HAP-1 (cell line): Measurements from ENCODE around the gene ARFGAP1.

Source experiments
- DNase-seq, 2 experiments: peaks; one replicate each; pipeline ENCODE4 v3.0.0-alpha.2; 2016 to 2020; ENCODE audit warnings: low spot score in 2 of 2
- H3K27me3 ChIP-seq: fragments of 250-450 bp; sonication (Bioruptor Pico); 2 replicates; pipeline ENCODE4 v1.5.1; 2020; ENCODE audit warnings: low read depth, mild to moderate bottlenecking, moderate library complexity
- H3K36me3 ChIP-seq: fragments of 250-450 bp; sonication (Bioruptor Pico); replicated peaks from 2 replicates; pipeline ENCODE4 v1.5.1; 2020; ENCODE audit warnings: mild to moderate bottlenecking
- H3K4me1 ChIP-seq: fragments of 250-450 bp; sonication (Bioruptor Pico); 2 replicates; pipeline ENCODE4 v1.5.1; 2020; ENCODE audit warnings: mild to moderate bottlenecking
- H3K4me3 ChIP-seq: fragments of 250-450 bp; sonication (Bioruptor Pico); 2 replicates; pipeline ENCODE4 v1.5.1; 2020; ENCODE audit warnings: mild to moderate bottlenecking, moderate library complexity
- H3K9me3 ChIP-seq: fragments of 250-450 bp; sonication (Bioruptor Pico); 2 replicates; pipeline ENCODE4 v1.5.1; 2020; ENCODE audit warnings: mild to moderate bottlenecking, moderate library complexity
- in situ Hi-C: fragments of 300-500 bp; cut with MboI; formaldehyde crosslinking; loops from 3 replicates; pipeline ENCODE4 v1.14.3; 2020; ENCODE audit warnings: low sequenced_read_pairs, inconsistent platforms, mixed read lengths

The ARFGAP1 gene

DNA sequence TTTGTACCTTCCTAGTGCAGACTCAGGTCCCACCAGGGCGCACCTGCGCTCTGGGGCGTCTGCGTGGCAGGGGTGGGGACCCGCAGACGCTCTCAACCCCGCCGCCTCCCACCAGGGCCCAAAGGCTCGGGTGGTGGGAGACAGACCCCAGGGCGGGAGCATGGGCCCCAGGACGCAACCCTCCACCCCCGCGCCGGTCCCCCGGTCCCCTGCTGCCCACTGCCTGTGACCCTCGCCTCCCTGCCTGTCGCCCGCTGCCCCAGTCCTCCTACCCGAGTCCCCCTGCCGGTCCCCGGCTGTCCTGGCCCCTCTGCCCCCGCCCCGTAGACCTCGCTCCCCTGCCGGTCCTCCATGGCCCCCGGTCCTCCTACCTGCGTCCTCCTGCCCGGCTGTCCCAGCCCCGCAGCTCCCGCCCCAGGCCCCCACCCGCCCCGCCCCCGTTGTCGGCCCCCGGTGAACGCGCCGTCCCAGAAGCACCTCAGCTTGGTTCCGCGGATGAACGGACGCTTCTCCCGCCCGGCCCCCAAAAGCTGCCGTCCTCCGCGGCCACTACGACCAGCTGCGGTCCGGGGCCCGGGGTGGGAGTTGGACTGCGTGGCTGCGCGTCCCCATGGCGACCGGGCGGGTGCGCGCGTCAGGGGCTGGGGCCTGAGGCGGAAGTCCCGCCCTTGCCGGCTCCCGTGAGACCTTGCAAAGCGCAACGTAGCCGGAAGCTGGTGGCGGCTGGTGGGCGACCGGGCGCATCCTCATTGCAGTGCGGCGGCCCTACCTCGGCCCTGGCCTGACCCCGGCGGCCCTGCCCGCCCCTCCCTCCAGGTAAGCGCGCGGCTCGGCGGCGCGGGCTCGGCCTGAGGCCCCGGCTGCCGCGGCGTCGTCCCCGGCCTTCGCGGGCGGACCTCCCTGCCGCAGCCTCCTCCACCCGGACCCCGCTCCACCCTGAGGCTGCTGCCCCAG is at the start of gene ARFGAP1:
TSS of gene ARFGAP1 (plus strand) at position 709 of the 954 bp plus-strand sequence. CDS start 2,768 bp downstream, outside the sequence.
- H3K27me3 ChIP-seq: no peaks in the 10 kb centered on the region
- H3K36me3 ChIP-seq: peaks cover 15% of the 10 kb centered on the region
- in situ Hi-C loops: no loop called here
- H3K4me3 ChIP-seq: peak within 1 kb of the TSS; percentile 69
- H3K4me1 ChIP-seq: peaks cover 4% of the 10 kb centered on the region; the same call in 1 of the 2 replicates
- DNase-seq: peak; percentile 73 to 94
- no peaks in the 10 kb centered on the region for H3K9me3 ChIP-seq

DNA sequence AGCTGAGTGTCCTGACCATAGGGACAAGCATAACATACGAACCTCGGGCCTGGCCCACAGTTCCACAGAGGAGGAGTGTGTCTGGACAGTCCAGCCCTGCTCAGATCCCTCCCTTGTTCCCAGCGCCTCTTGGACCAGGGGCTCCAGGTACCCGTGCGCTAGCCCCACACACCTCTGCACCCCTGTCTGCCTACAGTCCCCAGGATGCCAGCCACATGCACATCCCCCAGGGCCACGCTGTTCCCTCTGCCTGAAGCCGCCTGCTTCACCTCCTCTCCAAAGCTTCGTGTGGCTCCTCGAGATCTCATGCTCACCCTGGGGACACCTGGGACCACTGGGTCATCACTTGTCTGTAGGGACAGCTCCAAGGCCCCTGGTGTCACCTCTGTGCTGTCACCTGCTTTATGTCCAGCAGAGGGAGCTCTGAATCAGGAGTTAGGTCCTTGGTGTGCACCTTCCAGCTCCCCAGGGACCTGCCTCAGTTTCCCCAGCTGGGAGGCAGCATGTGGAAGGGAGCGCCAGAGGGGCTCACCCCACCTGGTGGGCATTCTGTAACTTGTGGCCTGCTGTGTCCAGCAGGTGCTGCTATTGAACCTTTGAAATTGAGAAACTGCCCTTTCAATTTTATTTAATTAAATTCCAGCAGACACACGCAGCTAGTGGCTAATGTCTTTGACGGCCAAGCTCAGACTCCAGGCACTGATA is 49.3 kb upstream of the ARFGAP1 start:
- DNase-seq: peak in 1 of 2 experiments; percentile 65
- H3K36me3 ChIP-seq: no peaks in the 10 kb centered on the region

DNA sequence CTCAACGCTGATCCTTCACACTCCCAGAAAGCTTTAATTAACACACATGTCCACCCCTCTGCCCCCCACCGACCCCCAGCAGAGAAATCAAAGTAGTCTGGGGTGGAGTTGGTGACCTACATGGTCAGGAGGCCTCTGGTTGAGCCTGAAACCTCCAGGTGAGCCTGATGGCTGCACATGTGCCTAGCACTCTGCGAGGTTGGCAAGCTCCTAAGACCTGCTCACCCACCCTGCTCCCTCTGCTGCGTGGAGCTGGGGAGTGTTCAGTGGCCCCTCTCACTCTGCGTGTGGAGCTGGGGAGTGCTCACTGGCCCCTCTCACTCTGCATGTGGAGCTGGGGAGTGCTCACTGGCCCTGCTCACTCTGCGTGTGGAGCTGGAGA is 48.8 kb upstream of the ARFGAP1 start:
- Histone ChIP-seq H3K4me3 (no peak overlapping the region), H3K36me3 (no peaks in the 10 kb centered on the region), H3K4me1 (no peaks in the 10 kb centered on the region), H3K27me3 (peaks cover 23% of the 10 kb centered on the region; the same call in 1 of the 2 replicates), H3K9me3 (no peaks in the 10 kb centered on the region)
- in situ Hi-C loops: no loop called here
- DNase-seq: no peak

More for the DNA sequence above, 49.3 kb upstream of the ARFGAP1 start:
- Histone ChIP-seq H3K27me3 (peaks cover 23% of the 10 kb centered on the region; the same call in 1 of the 2 replicates), H3K4me3 (no peak overlapping the region), H3K4me1 (no peaks in the 10 kb centered on the region), H3K9me3 (no peaks in the 10 kb centered on the region)
- in situ Hi-C loops: no loop called here

DNA sequence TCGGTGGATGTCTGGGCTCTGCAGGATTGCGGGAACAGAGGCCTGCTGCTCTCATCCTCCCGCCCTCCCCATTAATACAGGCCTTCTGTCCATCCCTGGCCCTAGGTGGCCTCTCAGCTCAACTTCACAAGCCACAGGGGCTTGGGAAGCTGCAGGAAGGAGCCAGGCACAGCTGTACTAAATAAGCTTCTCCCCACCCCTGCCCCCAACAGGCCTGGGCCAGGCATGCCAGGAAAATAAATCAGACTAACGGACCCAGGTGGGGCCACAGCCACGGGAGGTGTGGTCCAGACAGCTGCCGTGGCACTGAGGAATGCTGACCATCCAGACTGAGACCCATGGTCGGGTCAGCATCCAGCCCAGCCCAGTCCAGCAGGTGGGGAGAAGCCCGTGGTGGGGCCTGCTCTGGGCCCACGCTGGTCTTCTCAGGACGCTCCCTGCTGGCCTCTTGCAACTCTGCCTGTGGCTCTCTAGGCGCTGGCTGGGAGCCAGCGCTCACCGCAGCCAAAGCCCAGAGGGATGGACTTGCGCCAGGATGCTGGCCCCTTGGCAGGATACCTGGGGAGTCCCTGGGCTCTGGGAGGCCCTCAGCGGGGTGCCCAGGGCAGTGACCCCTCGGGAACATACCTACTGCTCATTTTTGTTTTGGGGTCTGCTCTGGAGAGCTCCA is 48.1 kb upstream of the ARFGAP1 start:
- no peaks in the 10 kb centered on the region for H3K4me1 ChIP-seq
- in situ Hi-C loops: no loop called here
- peak in 1 of 2 experiments; percentile 39 for DNase-seq
- H3K27me3 ChIP-seq: peaks cover 23% of the 10 kb centered on the region; the same call in 1 of the 2 replicates
- no peaks in the 10 kb centered on the region for H3K36me3 ChIP-seq
- H3K4me3 ChIP-seq: no peak overlapping the region
- no peaks in the 10 kb centered on the region for H3K9me3 ChIP-seq

DNA sequence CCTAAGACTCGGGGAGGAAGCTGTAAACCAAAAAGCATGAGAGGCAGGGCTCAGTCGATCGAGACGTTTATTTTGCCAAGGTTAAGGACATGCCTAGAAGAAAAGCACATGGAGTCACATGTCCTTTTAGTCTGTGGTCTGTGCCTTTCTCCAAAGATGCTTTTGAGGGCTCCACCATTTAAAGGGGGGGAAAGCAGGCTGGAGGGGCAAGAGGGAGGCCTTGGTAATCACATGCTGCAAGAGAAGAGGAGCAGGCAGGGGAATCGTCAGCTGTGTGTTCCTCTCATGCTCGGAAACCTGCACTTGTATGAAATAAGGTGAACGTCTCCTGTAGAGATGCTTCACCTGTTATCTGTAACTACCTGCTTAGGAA is 47.5 kb upstream of the ARFGAP1 start:
- DNase-seq: no peak
- in situ Hi-C loops: no loop called here
- Histone ChIP-seq H3K4me1 (no peaks in the 10 kb centered on the region), H3K9me3 (no peaks in the 10 kb centered on the region), H3K36me3 (no peaks in the 10 kb centered on the region), H3K4me3 (no peak overlapping the region), H3K27me3 (peaks cover 23% of the 10 kb centered on the region)

DNA sequence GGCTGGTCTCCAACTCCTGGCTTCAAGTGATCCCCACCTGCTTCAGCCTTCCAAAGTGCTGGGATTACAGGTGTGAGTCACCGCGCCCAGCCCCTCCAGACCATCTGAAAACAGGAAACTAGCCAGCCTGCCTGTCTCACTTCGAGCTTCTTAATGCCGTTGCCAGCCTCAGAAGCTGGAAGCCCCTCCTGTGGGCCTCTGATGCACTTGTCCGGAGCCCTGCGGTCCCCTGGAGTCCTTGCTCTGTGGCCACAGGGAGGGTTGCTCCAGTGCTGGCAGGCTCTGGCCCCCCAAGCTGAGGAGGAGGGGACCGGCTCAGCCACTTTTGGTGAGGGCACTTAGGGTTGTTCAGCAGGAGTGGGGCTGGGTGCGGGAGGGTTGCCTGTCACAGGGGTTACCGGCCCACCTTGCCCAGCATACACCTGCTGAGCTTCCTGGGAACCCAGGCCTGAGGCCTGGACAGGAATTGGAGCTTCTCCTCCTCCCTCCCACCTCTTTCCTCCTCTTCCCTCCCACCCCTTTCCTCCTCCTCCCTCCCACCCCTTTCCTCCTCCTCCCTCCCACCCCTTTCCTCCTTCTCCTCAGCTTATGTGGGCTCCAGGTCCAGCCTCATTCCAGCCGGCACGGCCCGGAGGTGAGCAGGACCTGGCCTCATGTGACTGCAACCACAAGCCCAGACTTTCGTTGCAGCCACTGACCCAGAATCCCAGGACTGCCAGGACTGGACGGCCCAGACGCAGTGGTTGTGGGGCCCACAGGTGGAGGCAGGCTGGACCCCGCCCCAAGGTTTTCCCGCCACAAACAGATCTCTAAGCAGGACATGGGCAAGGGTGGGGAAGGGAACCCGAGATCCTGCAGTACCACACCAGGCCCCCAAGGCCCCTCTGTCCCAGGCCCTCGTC is 46.3 kb upstream of the ARFGAP1 start:
- no peak for DNase-seq
- no peaks in the 10 kb centered on the region for H3K36me3 ChIP-seq
- no peak overlapping the region for H3K4me3 ChIP-seq
- H3K4me1 ChIP-seq: no peaks in the 10 kb centered on the region
- H3K9me3 ChIP-seq: no peaks in the 10 kb centered on the region
- in situ Hi-C loops: no loop called here
- H3K27me3 ChIP-seq: peaks cover 21% of the 10 kb centered on the region

DNA sequence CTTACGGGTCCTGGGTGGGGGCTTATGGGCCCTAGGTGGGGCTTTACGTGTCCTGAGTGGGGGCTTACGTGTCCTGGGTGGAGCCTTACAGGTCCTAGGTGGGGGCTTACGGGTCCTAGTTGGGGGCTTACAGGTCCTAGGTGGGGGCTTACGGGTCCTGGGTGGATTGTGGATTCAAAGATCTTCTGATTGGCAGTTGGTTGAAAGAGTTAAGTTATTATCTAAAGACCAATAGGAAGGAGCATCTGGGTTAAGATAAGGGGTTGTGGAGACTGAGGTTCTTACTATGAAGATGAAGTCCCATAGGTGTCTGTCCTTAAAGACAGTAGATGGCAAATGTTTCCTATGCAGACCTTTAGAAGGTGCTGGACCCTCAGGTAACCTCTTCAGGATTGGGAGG is 45.4 kb upstream of the ARFGAP1 start:
- Histone ChIP-seq H3K4me1 (no peaks in the 10 kb centered on the region), H3K9me3 (no peaks in the 10 kb centered on the region), H3K4me3 (no peak overlapping the region), H3K36me3 (no peaks in the 10 kb centered on the region), H3K27me3 (peaks cover 23% of the 10 kb centered on the region)
- in situ Hi-C loops: no loop called here
- DNase-seq: no peak

DNA sequence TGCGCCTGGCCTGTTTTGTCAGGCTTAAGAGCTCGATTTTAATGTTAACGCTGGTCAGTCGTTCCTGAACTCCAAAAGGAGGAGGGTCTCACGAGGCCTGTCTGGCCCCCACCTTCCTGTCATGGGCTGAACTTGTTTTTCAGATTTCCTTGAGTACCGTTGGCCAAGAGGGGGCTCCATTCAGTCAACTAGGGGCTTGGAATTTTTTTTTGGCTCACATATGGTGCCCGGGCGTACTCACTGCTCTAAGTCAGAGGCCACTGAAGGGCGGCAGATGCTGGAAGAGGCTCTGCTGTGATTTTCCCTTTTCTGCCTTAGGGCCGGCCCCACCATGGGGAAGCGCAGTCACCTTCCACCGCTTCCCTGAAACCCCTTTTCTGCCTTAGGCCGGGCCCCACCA is 43.8 kb upstream of the ARFGAP1 start:
- Histone ChIP-seq H3K36me3 (no peaks in the 10 kb centered on the region), H3K4me3 (no peak overlapping the region), H3K9me3 (no peaks in the 10 kb centered on the region), H3K4me1 (no peaks in the 10 kb centered on the region), H3K27me3 (peaks cover 25% of the 10 kb centered on the region)
- in situ Hi-C loops: no loop called here
- no peak for DNase-seq

DNA sequence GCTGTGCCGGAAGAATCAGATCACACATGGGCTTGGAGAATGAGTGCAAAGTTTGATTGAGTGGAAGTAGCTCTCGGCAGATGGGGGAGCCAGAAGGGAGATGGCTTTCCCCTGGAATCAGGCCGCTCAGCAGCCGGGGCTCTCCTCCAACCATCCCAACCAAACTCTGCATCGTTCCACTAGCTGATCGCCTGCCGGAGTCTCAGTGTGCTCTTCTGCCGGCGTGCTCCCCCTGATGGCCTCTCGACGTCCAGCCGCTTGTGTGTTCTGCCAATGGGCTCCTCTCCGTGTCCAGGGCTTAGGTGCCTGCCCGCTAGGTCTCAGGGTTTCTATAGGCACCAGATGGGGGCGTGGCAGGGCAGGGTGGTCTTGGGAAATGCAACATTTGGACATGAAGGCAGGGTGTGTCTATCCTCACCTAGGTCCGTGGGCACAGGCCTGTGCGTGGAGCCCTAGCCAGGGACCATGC is 41.8 kb upstream of the ARFGAP1 start:
- in situ Hi-C loops: no loop called here
- DNase-seq: peak; percentile 10 to 69
- Histone ChIP-seq H3K4me3 (no peak overlapping the region), H3K27me3 (peaks cover 25% of the 10 kb centered on the region), H3K4me1 (no peaks in the 10 kb centered on the region), H3K9me3 (no peaks in the 10 kb centered on the region), H3K36me3 (no peaks in the 10 kb centered on the region)

DNA sequence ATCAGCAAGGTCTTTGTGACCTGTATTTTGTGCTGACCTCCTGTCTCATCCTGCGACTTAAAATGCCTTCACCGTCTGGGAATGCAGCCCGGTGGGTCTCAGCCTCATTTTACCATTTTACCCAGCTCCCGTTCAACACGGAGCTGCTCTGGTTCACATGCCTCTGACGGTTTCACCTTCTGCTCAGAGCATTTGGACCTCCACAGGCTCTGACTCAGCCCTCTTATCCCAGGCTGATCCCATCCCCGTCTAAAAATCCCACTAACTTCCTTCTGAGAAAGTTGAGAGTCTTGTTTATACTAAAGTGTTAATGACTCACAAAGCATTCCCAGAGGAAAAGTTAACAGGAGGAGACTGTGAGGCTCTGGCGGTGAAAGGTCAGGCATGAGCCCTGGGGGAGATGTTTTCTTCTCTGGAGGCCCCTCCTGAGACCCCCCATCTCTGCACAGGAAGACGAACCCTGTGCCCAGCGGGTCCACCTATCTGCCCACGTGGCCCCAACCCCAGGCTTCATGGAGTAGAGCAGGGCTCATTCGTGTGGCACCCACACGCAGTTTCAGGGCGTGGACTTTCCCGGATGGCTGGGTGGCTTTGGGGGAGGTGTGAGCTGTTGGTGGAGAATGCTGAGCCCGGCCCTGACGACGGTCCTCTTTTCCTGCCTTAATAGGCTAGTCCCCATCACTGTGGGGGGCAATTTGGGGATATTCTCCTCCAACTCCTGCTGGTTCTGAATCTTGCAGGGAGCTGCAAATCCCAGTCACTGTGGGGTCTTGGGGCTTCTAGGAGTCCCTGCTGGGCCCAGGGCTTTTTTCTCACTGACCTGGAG is 40.2 kb upstream of the ARFGAP1 start:
- in situ Hi-C loops: no loop called here
- DNase-seq: no peak

DNA sequence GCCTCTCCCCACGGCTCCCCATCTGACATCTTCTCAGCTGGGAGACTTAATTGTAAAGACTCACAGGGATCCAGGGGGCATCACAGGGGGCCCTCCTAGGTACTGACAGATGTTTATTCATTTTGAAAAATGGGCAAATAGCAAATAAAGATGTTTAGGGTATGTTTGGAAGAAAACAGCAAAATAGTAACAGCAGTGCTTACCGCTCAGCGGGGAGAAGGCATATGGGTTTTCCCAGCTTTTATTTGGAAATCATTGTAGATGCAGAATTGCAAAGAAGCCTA is 39.6 kb upstream of the ARFGAP1 start:
- no peak for DNase-seq
- Histone ChIP-seq H3K9me3 (no peaks in the 10 kb centered on the region), H3K4me3 (no peak overlapping the region), H3K27me3 (peaks cover 25% of the 10 kb centered on the region), H3K4me1 (no peaks in the 10 kb centered on the region), H3K36me3 (no peaks in the 10 kb centered on the region)
- in situ Hi-C loops: no loop called here

More for the DNA sequence above, 40.2 kb upstream of the ARFGAP1 start:
- H3K9me3 ChIP-seq: no peaks in the 10 kb centered on the region
- no peaks in the 10 kb centered on the region for H3K4me1 ChIP-seq
- H3K4me3 ChIP-seq: no peak overlapping the region
- no peaks in the 10 kb centered on the region for H3K36me3 ChIP-seq
- peaks cover 25% of the 10 kb centered on the region for H3K27me3 ChIP-seq

DNA sequence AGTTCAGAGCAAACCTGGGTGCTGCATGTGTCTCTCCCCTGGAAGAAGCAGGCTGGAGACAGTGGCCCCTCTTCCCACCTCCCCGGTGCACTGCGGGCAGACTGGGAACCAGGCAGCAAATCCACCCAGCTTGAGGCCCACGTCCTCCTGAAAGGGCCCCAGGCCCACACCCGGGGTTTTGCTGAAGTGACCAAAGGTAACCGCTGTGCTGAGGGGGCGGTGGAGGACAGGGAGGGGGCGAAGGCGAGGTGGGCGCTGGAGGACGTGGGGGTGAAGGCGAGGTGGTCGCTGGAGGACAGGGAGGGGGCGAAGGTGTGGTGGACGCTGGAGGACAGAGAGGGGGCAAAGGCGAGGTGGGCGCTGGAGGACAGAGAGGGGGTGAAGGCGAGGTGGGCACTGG is 38.7 kb upstream of the ARFGAP1 start:
- peaks cover 25% of the 10 kb centered on the region for H3K27me3 ChIP-seq
- H3K9me3 ChIP-seq: no peaks in the 10 kb centered on the region
- H3K4me1 ChIP-seq: no peaks in the 10 kb centered on the region

More for the DNA sequence above, 38.7 kb upstream of the ARFGAP1 start:
- Histone ChIP-seq H3K4me3 (no peak overlapping the region), H3K36me3 (no peaks in the 10 kb centered on the region)
- in situ Hi-C loops: no loop called here
- no peak for DNase-seq
